GM19351 (cell line): Measurements from ENCODE around the gene CNIH3.

ENCODE experiments used
- ATAC-seq: cut with Tn5 transposase; IDR thresholded peaks from one replicate; pipeline ENCODE4 v1.9.1; 2021; ENCODE audit warnings: mild to moderate bottlenecking, moderate library complexity; ENCODE audit not compliant: unreplicated experiment

The CNIH3 gene

DNA sequence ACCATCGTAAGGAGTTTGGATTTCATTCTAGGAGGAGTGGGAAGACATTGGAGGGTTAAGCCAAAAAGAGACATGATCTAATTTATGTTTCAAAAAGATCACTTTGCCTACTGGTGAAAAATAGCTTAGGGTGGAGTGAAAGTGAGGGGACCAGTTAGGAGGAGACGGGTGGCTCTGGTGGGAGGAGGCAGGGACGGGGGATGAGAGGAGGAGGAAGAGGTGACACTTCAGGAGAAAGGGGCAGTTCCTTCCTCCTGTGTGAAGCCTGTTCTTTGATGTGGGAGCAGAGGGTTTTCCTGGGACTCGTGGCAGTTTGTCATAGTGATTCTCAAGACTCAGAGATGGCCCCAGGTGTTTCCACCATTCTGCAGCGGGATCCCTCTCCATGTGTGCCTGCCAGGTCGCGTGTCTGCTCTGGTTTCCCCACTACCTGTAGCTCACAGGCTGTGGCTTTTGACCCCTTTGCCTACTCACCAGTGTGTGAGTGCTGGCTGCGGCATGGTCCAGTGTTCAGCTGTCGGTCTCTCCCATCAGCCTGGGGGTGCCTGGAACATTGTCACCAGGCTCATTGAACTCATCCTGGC lies 102.4 kb downstream of the CNIH3 start:
- ATAC-seq, result no peak

DNA sequence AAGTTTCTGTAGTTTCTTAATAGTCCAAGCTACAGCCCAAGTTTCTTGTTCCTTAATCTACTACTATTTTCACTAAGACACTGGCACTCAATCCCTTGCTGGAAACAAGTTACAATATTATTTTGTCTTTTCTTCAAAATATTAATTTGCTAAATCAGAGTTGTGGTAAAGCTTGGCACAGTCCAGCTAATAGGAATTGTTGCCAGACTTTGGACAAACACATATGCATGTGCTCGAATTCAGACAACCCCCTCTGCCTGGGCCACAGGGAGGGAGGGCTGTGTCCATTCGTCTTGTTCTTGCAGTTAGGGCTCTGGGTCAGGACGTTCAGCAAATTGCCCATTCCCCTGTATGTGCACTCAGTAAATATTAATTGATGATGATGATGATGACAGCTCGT lies 103.6 kb downstream of the CNIH3 start:
- no peak for ATAC-seq

DNA sequence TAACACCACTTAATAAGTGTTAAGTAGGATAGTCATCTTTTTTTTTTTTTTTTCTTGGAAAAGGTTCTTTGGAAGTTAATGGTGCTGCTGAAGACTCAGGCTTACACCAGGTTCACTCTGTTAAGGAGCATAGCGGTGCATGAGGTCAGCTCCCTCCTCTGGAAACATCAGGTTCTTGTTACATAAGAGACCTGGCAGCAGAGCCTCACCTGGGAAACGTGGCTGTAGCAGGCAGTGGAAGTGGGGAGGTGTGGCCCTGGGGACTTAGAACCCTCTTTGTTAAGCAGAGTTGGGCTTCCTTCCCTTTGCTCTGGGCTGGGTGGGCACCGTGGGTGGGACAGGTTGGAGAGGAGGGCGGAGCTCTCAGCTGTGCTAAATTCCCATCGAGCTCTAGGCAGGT lies 104.1 kb downstream of the CNIH3 start:
- ATAC-seq, result no peak

DNA sequence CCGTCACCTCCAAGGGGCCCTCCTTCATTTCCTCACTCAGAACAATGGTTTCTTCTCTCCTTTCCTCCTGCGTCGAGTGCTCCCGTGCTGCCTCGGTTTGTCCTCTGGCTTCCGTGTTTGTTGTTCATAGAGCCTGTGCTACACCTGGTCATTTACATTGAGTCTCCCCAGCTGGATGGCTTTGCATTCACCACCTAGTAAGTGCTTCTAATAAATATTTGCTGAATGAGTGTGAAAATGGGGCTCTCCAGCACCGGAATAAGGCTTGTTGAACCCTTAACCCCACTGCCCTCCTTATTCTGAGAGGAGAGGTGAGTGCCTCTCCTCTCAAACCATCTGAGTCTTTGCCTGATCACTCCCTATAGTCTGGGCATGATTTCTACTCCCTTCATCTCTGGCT lies 104.9 kb downstream of the CNIH3 start:
- no peak for ATAC-seq

DNA sequence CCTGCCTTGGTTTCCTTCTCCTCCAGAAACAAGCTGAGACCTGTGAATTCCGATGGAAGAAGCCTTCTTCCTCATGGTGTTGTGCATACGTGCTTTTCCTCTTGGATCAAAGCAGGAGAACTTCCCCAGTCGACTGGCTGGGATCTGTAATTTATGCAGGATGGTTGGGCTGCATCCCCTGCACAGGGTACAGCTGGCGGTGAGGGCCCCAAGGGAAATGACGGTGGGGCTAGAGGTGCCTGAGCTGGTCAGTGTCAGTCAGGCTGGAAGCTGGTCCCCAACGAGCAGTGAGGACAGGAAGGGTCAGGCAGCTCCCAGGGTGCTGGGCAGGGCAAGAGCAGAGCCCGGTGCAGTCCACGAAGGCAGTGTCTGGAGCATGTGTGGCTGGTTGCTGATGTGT lies 106.7 kb downstream of the CNIH3 start:
- no peak for ATAC-seq

DNA sequence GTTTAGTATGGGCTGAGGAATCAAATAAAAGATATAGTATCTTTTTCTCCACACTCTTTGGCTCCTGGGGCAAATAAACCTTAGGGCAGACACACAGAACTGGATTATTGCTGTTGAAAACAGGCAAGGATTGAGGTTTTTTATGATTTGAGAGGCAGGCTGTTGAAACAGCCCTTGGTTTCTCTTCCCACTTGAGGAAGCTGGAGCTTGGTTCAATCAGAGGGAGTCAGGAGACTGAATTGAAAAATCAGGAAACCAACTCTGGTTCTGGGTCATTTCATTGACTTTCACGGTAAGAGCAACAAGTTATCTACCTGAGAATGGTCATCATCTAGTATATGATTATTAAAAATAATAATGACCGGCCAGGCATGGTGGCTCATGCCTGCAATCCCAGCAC lies 108.4 kb downstream of the CNIH3 start:
- no peak for ATAC-seq

DNA sequence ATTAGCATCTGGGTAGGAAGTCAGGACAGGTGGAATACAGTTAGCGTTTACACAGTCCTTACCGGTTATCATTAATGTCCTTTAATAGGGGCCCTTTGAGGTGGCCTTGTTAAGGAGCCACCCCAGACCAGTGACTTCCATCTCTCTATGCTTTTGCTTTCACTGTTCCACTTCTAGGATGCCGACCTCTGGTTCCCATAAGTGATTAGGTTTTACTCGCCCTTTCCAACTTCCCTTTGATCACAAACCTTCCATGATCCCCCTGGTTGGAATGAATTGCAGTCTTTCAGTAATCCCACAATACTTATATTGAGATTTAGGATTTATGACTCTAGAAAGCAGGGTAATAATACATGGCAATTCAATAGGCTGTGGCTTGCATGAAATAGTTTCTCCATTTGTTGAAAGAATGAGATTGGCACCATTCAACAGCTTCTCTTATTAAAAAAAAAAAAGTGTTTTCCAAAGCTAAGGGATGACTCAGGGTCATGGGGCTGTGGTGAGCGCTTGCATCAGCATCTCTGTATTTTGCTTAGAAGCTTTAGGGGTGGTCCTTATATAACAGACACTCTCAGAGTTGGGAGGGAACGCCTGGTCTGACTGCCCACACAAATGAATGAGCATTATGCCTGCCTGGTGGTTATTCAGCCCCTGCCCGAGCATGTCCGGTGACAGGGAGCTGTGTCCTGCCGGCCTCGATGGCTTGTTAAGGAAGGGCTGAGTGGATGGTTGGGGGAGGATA lies 110.5 kb downstream of the CNIH3 start:
- peak; percentile 60 for ATAC-seq

DNA sequence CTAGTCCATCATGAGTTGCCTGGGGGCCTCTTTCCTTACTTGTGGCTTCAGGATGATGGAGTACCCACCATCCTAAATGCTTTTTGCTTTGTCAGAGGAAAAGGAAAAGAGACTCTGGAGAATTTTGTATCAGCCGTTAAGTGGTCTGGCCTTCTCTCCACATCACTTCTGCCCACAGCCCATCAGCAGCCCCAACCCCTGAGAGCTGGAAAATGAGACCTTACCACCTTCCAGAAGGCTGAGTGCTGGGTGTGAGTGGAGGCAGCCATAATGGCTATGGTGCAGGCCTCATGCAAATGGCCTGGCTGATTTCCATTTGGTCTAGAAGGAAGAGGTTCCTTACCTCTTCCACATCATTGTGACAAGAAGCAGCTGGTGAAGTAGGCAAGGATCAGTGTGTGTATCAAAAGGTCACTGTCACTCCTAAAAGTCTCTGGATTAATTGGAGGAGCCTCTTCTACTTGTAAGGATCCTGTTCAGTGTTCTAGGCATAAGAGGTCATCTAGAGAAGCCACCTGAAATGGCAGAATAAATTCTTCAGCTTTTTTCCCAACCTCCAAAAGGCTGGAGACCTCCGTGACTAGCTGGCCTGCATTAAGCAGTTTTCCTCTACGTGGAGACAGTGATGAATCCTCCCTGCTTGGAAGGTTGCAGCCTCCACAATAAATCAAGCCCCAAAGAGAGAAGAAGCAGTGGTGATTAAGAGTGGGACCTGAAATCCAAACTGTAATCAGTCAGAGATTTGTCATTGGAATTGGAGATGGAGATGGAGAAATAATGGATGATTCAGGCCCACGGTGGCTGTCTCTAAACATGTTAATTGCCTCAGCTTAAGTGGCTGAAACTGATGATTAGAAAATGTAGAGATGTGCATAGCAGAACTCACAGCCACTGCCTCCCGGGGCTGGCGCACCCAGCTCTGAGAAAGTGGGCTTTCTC lies 111.5 kb downstream of the CNIH3 start:
- no peak for ATAC-seq

DNA sequence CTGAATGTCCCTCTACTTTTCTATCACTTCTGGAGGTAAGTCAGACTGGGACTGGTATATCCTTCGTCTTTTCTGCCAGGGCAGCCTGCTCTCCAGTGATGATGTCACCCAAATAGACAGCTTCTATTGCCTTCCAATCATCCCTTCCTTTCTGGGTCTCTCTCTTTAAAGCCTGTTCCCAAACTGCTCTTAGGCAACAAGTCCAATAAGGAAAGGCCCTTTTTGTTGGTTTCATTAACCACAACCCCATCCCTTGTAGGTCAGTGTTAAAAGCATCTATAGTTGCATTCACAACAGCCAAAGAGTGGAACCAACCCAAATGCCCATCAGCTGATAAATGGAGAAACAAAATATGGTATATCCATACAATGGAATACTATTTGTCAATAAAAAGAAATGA lies 114.4 kb downstream of the CNIH3 start:
- no peak for ATAC-seq

DNA sequence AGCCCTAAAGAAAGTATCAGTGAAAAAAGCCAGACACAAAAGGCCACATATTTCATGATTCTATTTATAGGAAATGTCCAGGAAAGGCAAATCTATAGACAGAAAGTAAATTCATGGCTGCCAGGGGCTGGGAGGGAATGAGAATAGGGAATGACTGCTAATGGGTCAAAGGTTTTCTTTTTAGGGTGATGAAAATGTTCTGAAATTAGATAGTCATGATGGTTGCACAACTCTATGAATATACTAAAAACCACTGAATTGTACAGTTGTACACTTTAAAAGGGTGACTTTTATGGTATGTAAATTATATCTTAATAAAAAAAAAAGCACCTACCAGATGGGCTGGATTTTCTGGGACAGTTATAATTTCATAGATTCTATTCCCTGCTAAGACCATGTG lies 114.8 kb downstream of the CNIH3 start:
- ATAC-seq, result no peak

DNA sequence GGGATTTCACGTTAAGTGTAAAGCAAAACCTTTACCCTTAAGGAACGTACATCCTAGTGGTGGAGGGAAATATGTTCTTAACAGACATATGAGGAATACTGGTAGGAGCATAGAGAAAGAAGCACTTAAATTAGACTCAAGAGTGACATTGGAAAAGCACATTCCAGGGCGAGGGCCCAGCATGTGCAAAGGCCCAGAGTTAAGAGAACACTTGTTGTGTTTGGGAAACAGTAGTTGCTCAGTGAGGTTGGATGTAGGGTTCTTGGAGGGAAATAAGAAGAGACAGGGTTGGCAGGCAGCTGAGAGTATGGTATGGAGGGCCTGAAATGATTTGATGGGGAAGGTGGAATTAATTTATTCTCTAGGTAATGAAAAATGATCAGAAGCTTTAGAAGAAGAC lies 115.5 kb downstream of the CNIH3 start:
- ATAC-seq, result no peak

DNA sequence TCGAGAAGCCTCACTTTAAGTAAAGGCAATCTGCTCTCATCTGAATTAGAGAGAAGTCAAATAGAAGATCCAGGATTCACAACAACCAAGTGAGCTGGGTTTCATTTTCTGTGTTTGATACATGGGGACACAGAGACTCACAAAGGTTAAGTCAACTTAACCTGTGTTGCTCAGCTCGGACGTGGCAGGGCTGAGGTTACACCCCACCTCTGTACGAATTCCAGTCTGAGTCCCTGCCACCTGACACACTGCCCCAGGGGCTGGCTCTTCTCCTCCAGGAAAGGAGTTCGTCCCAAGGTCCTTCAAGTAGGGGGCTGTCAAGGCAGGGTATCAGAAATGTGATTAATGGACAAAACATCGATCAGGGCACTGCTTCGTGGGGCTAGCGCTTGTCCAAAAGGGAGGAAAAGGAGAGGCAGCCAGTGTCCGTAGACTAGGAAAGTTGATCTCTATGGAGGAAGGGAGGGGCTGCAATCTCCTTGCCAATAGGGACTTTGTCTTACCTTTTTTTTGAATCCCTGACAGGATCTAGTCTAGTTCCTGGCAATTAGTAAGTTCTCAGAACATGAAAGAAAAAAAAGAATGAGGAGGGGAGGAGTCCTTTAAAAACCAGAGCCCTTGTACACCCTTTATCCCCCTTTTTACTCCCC lies 116.4 kb downstream of the CNIH3 start:
- ATAC-seq, result no peak

DNA sequence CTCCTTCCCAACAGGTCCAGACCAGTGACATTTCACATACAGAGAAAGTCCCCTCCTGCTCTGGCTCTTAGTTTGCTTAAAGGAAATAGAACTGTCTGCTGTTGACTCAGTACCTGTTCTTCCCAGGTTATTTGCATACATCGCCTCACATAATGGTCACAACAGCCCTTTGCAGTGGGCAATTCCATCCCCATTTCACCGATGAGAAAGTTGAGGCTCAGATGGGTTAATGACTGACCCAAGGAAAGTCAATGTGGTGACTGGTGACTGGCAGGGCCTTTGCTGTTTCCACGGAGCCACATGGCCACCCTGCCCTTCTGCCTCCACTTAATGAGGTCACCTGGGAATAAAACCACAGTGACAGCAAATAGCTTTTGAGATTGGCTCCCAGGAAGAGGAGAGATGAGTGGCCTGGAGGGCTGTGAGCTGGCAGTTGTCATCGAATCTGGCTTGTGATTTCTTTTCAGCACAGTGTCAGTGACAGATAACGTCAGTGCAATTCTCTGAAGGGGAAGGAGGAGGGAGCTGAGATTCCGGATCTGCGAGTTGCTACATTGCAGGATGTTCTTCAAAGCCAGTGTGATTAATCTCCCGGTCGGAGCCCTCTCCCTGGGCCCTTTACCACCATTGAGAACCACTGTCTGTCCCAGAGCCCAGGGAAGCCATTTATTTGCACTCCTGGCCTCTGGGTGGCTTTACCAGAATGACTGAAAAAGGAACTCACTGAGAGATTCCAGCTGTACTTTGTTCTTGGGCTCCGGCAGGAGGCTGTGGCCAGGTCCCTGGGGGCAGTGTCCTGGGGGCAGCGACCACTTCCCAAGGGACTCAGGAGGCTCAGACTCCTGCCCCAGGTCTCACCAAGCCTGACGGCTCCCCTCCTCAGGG lies 117.2 kb downstream of the CNIH3 start:
- ATAC-seq, result peak; percentile 50

DNA sequence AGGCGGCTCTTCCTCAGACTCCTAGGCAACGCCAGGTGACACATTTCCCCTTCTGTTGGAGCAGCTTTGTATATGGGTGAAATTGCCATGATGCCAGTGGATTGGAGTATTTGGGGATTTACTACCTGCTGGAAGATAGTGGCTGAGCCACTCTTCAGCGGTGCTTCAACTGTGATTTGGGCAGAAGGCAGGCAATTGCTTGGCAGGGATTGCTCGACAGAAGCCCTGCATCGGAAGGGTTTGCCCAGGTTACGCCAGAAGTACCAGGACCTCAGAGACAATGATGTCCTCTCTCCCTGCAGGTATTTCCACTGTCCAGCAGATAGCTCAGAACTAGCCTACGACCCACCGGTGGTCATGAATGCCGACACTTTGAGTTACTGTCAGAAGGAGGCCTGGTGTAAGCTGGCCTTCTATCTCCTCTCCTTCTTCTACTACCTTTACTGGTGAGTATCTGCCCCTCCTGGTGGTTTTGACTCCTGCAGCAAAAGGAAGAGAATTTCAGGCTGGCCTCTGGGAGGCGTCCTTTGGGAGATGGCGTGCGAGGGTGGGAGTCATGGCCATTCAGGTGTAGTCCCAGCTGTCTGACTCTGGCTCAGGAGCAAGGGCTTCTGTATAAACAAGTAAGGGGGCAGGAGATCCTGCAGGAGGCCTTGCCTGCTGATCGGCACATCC lies 118.3 kb downstream of the CNIH3 start:
- ATAC-seq, result no peak

DNA sequence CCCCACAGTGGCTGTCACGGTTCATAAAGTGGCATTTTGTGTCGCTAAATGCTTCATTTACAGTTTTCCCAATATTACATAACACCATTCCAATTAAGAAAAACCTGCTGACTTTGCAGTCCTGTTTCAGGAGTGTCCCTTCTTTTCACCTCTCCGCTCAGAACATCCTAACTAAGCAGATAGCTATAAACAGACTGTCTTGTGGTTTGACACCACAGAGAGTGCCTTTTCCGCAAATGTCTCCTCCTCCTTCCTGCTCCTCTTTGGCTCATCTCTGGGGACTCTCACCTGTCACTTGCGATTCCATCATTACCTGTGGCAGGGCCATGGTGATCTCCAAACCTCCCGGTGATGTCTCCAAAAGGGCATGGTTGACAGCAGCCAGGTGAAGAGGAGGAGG lies 119.0 kb downstream of the CNIH3 start:
- ATAC-seq, result no peak

DNA sequence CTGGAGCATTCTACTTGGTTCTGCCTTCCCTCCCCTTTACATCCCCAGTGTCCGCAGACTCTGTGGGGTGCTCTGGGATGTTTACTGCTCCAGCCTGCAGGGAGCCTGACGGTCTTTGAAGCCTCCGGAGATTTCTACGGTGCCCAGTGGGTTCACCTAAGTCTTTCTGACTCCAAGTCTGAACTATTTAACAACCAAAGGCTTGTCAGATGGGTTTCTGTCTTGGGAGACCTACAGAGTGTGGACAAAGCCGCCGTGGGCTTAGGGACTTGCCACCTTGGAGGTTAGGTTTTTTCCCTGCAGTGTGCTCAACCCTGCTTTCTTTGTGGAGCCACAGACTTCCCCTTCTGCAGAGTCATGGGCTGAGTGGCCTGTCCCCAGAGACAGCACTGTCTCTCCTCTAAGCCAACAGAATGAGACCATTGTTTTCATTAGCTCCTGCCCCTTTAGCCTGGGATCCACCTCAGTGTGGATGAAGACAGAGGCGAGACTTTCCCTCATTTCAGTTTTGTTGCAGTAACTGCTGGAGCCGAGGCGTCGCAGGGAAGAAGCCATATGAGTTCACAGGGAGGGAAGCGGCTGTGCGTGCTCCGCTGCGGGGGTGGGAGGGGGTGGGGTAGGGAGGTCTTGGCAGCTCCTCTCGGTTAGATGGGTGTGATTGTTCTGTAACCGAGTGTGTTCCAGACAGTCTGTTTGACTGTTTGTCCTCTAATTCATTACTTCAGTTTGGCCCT lies 120.7 kb downstream of the CNIH3 start:
- ATAC-seq, result peak; percentile 42

DNA sequence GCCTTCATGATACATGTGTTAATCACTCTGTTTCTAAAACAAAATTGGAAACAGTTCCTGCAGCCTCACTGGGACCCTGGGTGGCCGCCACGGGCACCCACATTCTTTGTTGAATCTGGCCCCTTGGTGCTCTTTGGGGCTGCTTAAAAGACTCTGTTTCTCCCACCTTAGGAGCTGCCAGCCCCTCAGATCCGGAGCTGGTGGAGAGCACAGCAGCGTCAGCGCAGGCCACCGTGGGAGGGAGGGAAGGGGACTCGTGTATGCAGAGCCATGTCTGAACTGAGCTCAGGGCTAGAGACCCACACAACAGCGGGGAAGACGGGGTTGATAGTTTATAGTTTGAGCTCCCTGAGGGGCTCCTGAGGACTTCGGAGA lies 121.2 kb downstream of the CNIH3 start:
- no peak for ATAC-seq

DNA sequence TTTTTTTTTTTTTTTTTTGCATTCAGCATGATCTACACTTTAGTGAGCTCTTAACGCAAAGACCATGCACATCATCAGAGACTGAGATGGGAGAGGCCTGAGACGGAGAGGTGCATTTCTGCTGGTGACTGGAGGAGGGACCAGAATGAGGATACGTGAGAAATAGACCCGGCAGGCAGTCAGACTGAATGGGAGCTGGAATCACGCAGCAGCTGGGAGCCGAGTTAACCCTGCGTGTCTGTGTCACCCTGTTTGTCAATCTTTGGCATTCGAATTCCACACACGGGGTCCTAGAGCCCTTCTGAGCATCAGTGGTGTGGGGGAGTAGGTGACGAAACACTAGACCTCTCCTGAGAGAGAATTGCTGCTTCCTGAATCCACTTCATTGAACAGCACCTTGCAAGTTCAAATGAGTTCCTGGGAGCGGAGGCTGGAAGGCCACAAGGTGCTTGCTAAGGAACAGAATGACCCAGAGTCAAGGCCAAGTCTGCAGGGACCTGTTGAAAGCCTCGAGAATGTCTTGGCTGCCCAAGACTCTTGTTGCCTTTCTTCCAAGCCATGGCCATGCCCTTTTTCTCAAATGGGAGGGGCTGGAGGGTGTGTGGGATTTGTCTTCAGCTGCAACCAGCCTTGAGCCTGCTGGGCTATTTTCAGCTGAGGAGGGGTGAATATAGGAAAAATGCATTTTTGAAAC lies 123.3 kb downstream of the CNIH3 start:
- ATAC-seq, result no peak
